ENCODE data around the gene KSR2. TPM values are rescaled to one million over a fixed set of nuclear protein-coding genes. Genes with fewer than 3 reads are reported as not detected.
A peak's percentile ranks its signal among the peaks of the same experiment; 100 is the strongest.

KSR2 gene
- total and polyA plus RNA-seq, 4 donors = 0.09 to 1.8 (median 0.37) TPM

GRCh38 chr12:117427211-117427610 lies 541.6 kb downstream of the KSR2 start:
- WGBS, 2 donors = 75 to 76% methylated on average over 3 of the region's 3 CpGs
- H3K4me1 ChIP-seq (ENCODE audit: control insufficient read depth in 5 of 5, insufficient read depth in 5 of 5, low read length in 5 of 5) = no peaks in the 10 kb centered on the region
- H3K4me3 ChIP-seq = no peak overlapping the region
- no peaks in the 10 kb centered on the region for H3K27me3 ChIP-seq (ENCODE audit: control insufficient read depth in 3 of 3, insufficient read depth in 3 of 3, low read length in 2 of 3)
- DNase-seq = no peak
- no peak for TF ChIP-seq CTCF (IDR thresholded peaks at IDR 0.05; ENCODE audit: control extremely low read depth, extremely low read depth)
- H3K9me3 ChIP-seq (ENCODE audit: control insufficient read depth in 4 of 4, insufficient read depth in 3 of 4, low read length in 3 of 4) = peaks cover 0 to 10% (median 5%) of the 10 kb centered on the region in 4 donors
- H3K9ac ChIP-seq (ENCODE audit: insufficient read depth in 1 of 2, low read length in 2 of 2) = no peak overlapping the region
- no peak overlapping the region for H3K27ac ChIP-seq (ENCODE audit: low read depth in 1 of 2, low read length in 1 of 2)
- ATAC-seq (ENCODE audit: insufficient read depth, low FRiP score) = no peak
- no peaks in the 10 kb centered on the region for H3K36me3 ChIP-seq (ENCODE audit: control insufficient read depth in 4 of 4, insufficient read depth in 4 of 4, low read length in 4 of 4)

DNA sequence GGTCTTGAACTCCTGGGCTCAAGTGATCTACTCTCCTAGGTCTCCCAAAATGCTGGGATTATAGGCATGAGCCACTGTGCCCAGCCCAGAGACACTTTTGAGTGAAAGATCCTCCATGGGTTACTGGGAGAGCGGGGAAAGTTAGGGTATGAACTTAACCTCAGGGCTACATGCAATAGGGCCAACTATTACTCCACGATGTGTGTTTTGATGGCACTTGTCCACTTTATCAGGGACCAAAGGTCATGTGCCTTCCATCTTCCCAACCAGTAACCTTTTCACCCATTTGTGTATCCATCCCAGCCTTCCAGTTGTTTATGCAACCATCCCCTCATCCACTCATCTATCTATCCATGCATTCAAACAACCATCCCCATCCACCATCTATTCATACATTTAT lies 546.8 kb downstream of the KSR2 start:
- 83% methylated on average over 2 of the region's 2 CpGs for WGBS, 2 donors
- peaks cover 0 to 7% (median 5%) of the 10 kb centered on the region in 4 donors for H3K9me3 ChIP-seq (ENCODE audit: control insufficient read depth in 4 of 4, insufficient read depth in 3 of 4, low read length in 3 of 4)
- no peak for ATAC-seq (ENCODE audit: insufficient read depth, low FRiP score)

DNA sequence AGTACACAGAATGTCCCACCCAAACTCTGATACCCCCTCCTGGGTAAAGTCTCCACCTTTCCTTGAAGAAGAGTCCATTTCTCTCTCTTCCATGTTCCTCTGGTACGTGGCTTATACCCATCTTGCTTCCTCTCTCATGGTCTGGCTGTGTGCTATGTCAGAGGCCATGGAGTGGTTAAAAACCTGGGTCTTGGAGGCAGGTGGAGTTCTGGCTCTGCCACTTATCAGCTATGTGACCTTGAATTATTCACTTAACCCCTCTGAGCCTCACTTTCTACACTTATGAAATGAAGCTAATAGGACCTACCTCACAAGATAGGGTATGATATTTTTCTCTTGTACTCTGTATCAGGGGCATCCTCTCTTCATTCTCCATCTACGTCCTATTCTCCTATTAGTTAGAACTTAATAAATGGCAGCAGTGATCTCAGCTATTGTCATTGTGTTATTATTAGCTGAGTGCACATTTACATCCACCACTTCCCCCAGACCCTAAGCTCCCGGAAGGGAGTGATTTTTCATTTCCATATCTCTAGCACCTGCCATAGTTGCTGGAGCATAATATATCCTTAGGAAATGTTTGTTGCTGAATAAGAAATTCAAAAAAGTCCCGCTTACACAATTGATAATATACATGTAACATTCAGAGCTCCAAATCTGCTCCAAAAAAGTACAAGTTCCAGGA lies 547.6 kb downstream of the KSR2 start:
- no peaks in the 10 kb centered on the region for H3K36me3 ChIP-seq (ENCODE audit: control insufficient read depth in 4 of 4, insufficient read depth in 4 of 4, low read length in 4 of 4)
- H3K4me3 ChIP-seq = no peak overlapping the region
- H3K4me1 ChIP-seq (ENCODE audit: control insufficient read depth in 5 of 5, insufficient read depth in 5 of 5, low read length in 5 of 5) = peaks cover 0 to 2% (median 0%) of the 10 kb centered on the region in 5 donors
- TF ChIP-seq CTCF (IDR thresholded peaks at IDR 0.05; ENCODE audit: control extremely low read depth, extremely low read depth) = no peak
- no peak overlapping the region for H3K27ac ChIP-seq (ENCODE audit: low read depth in 1 of 2, low read length in 1 of 2)
- 35 to 38% methylated on average over 4 of the region's 4 CpGs for WGBS, 2 donors
- no peak for ATAC-seq (ENCODE audit: insufficient read depth, low FRiP score)
- no peaks in the 10 kb centered on the region for H3K27me3 ChIP-seq (ENCODE audit: control insufficient read depth in 3 of 3, insufficient read depth in 3 of 3, low read length in 2 of 3)
- no peak overlapping the region for H3K9ac ChIP-seq (ENCODE audit: insufficient read depth in 1 of 2, low read length in 2 of 2)
- DNase-seq = peak in 2 of 3 donors; percentile 27 to 57
- H3K9me3 ChIP-seq (ENCODE audit: control insufficient read depth in 4 of 4, insufficient read depth in 3 of 4, low read length in 3 of 4) = peaks cover 0 to 7% (median 5%) of the 10 kb centered on the region in 4 donors

More for the DNA sequence above, 546.8 kb downstream of the KSR2 start:
- no peaks in the 10 kb centered on the region for H3K27me3 ChIP-seq (ENCODE audit: control insufficient read depth in 3 of 3, insufficient read depth in 3 of 3, low read length in 2 of 3)
- no peak for TF ChIP-seq CTCF (IDR thresholded peaks at IDR 0.05; ENCODE audit: control extremely low read depth, extremely low read depth)
- no peak for DNase-seq
- H3K4me3 ChIP-seq = no peak overlapping the region
- H3K27ac ChIP-seq (ENCODE audit: low read depth in 1 of 2, low read length in 1 of 2) = no peak overlapping the region
- H3K36me3 ChIP-seq (ENCODE audit: control insufficient read depth in 4 of 4, insufficient read depth in 4 of 4, low read length in 4 of 4) = no peaks in the 10 kb centered on the region
- no peak overlapping the region for H3K9ac ChIP-seq (ENCODE audit: insufficient read depth in 1 of 2, low read length in 2 of 2)
- peaks cover 0 to 2% (median 0%) of the 10 kb centered on the region in 5 donors for H3K4me1 ChIP-seq (ENCODE audit: control insufficient read depth in 5 of 5, insufficient read depth in 5 of 5, low read length in 5 of 5)
